Mesenteric fat pad (tissue), 1 donor: ENCODE measurements around the gene APPL1. TPM values are rescaled to one million over a fixed set of nuclear protein-coding genes. Genes with fewer than 3 reads are reported as not detected.

Experiments
- DNase-seq: peaks from one replicate; pipeline ENCODE4 v3.0.0-alpha.2; 2020; ENCODE audit warnings: low spot score
- long read RNA-seq: library from polyadenylated mRNA; unstranded; transcript quantifications from one replicate; pipeline ENCODE4 v2.0.0, GENCODE V29; 2020
- total RNA-seq: library from RNA; stranded (reverse); fragmentation: NEBNext Ultra II Directional; extraction: Animal tissue kit (Norgen Biotek cat#: 25700); gene quantifications from one replicate; pipeline ENCODE4 v1.2.1, GENCODE V29; 2021
- donor health status: DM: yes; HTN: yes; CAD: no.

Gene APPL1, protein sequence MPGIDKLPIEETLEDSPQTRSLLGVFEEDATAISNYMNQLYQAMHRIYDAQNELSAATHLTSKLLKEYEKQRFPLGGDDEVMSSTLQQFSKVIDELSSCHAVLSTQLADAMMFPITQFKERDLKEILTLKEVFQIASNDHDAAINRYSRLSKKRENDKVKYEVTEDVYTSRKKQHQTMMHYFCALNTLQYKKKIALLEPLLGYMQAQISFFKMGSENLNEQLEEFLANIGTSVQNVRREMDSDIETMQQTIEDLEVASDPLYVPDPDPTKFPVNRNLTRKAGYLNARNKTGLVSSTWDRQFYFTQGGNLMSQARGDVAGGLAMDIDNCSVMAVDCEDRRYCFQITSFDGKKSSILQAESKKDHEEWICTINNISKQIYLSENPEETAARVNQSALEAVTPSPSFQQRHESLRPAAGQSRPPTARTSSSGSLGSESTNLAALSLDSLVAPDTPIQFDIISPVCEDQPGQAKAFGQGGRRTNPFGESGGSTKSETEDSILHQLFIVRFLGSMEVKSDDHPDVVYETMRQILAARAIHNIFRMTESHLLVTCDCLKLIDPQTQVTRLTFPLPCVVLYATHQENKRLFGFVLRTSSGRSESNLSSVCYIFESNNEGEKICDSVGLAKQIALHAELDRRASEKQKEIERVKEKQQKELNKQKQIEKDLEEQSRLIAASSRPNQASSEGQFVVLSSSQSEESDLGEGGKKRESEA
- total RNA-seq, result 40.9 TPM
- long read RNA-seq, full-length matches to known transcripts, result 27 of 56 reads
- long read RNA-seq, partial matches to known transcripts, result 21 of 56 reads
- long read RNA-seq, other reads (novel, unspliced or antisense), result 8 of 56 reads

DNA sequence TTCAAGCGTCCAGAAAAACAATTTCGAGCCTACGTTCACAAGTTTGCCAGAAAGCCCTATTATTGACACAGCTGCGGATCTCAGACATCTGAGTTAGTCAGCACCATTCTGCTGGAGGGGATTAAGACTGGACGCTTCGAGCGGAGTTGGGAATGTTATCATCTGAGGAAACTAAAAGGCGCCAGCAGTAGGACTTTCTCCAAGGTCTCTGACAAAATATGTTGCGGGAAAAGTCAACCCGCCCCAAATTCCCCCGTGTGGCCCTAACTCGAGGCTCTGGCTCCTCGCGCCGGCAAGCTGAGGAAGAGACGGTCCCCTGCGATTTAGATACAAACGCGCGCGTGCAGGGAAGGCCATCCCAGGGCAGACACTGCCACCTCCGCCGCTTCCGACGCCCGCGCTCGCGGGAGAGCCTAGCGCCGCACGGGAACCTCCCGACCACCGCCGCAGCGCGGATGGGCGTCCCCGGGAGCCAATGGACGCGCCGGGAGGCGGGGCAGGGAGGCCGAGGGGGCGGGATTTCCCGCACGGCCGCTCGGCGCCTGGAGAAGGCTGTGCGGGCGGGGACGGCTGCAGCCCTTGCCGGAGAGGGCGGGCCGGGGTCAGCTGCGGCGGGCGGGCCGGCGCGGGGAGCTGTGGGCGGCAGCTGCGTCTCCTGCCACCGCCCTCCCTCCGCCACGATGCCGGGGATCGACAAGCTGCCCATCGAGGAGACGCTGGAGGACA lies at the start of gene APPL1:
Gene APPL1 (plus strand): TSS at position 526 of the 726 bp plus-strand sequence. CDS start 155 bp downstream, at position 681.
- peak; percentile 97 for DNase-seq

DNA sequence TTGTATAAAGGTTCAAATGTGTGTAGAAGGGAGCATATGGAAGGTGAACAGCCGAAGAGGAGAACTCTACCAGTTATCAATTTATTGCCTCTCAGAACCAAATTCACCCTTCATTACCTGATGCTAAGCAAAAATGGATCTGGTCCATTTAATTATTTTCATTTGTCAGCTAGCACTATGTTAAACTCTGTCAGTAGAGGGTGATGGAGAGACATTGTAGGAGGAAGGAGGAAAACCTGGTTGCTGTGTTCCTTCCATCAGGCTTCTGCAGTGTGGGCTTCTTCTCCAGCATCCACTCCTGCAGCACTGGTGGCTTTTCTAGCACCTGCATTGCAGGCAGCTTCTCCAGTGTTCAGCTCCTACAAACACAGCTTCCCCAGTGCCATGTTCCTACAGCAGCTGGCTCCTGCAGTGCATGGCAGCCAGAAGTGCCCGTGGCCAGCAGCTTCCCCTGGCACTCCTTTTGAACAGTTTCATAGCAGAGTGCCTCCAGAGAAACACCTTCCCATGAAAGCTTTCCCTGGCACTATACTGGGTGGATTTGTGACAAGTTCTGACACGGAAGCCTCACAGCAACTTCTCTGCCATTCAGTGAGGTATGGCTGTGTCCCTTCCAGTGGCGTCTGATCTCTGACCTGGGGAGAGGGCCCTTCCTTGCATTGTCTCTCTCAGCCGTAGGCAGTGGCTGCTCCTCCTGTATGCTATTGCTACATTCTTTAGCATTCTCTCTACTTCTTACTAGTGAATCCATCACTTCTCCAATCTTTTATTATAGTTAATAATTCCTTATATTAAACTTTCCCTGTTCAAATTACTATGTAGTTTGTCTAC lies 47.7 kb upstream of the APPL1 start:
- DNase-seq, result no peak

DNA sequence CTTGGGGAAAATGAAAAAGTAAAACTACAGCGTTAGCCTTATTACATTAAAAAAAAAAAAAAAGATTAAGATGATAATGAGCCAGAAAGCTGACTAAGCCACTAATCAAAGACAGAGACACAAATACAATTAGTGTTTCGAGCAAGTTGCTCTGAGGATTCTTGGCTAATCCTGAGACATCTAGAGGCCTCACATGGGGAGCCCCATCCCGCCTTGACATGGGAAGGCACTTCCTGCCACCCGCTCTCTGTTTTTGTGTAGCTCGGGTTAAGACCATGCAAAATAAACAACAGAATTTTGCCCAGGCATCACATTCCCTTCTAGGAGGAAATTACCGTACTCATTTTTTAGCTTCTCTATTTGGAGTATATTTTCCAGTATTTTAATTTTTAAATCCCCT lies 43.0 kb upstream of the APPL1 start:
- no peak for DNase-seq

DNA sequence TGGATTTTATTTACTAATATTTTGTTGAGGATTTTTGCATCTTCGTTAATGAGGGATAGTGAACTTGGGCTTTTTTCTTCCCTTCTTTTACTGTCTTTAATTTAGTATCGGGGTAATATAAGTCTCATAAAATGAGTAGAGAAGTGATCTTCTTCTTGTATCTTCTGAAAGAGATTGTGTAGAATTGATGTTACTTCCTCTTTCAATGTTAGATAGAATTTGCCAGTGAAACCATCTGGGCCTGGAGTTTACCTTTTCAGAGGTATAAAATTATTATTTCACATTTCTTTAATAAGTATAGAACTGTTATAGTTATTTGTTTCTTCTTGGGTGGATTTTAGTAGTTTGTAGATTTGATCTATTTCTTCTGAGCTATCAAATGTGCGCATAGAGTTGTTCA lies 35.5 kb upstream of the APPL1 start:
- no peak for DNase-seq

DNA sequence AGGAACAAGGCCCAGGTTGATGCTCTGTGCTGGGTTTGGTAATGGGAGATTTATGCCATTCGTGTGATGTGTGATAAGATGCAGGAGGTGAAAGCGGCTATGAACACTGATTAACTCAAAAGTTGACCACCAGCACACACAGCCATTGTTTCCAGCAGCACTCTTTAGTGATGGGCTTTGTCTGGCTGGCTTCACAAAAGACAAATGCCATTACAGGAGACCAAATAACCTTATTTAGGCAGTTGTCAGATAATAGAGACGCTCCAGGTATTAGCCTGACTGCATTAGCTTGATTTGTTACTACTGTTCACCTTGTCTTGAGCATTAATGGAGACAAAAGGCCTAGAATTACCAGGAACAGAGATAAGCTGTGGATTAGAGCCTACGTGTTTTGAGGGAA lies 32.9 kb upstream of the APPL1 start:
- no peak for DNase-seq

DNA sequence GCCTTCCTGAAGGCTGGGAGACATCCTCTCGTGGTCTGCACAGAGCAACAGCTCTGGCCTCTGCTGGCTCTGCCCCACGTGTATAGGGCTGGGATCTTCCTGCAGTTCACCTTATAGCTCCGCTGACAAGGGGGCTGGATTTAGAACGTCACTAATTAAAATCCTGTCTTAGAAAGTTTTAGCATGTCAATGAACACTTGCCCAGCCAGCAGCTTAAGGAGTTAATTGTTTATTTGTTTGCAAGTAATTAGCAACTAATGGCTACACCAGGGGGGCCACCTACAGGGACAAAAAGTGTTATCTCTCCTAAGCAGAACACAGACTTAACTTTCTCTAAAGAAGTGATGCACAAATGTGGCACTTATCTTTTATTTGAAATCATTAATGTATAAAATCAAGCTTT lies 27.6 kb upstream of the APPL1 start, which contains the start of gene HESX1:
Gene HESX1 (minus strand): TSS at position 84 of the 403 bp plus-strand sequence. CDS start 60 bp downstream, at position 24.
- no peak for DNase-seq

DNA sequence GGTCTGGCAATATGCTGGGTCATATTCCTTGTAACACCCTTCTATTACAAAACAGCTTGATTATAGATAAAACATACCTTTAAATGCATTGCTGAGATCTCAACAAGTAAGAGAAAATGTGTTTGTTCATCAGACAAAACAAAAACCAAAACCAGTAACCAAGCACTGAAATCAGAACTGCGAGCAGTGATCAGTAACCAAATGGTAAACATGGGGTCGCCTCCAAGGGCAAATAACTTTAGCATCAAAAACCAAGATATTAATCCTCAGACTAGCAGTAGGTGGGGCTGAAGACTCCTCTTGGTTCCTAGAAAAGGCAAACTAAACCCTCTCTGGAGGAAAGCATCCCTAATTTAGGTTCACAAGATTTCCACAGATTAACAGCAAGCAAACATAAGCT lies 21.1 kb upstream of the APPL1 start:
- no peak for DNase-seq

DNA sequence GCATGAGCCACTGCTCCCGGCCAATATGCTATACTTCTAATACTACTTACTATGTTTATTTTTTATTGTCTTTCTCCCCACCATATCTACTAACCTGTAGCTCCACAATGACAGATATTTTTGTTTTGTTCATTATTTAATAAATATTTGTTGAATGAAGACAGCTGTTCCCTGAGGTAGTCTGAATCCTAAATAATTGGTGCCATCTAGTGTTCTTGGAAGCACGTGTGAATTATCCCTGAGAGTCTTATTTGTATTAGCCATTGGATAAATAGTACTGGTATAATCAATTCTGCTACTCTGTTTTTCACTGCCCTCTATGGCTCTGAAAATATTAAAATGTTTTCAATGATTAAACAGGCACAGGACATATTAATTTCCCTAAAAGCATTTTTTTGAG lies 5.6 kb upstream of the APPL1 start:
- no peak for DNase-seq

DNA sequence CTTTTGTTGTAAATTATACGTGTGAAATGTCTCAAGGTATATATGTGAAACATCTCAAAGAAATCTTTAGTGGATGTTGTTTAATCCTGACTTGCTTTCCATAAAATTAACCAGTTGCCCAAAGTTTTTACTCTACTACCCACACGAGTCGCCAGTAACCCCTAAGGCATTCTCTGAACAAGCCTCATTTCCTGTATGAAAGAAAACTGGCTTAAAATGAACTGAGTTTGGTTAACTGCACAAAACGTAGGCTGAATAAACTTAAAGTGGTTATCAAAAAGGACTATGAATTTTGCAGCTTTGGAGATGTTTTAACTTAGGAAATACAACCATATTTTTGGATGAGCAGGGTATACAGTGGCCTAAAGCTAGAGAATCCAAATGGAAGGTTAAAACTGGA lies 2.7 kb upstream of the APPL1 start:
- no peak for DNase-seq

DNA sequence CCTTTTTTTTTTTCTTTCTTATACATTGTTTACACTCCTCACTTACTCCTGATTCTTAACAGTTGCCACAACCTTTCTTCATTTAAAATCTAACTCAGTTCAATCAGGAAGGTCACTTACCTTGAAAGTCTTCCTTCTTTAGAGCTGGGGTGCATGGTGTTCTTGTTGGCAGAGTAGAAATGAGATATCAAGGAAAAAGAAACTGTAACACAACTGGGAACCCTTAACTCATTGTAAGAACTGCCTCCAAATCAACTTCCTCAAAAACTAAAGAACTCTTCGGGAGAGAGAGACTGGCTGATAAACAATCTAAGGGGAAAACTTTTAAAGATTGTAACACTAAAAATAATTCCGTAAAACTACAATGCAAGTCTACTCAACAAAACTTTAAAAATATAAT lies 1.4 kb upstream of the APPL1 start:
- no peak for DNase-seq

DNA sequence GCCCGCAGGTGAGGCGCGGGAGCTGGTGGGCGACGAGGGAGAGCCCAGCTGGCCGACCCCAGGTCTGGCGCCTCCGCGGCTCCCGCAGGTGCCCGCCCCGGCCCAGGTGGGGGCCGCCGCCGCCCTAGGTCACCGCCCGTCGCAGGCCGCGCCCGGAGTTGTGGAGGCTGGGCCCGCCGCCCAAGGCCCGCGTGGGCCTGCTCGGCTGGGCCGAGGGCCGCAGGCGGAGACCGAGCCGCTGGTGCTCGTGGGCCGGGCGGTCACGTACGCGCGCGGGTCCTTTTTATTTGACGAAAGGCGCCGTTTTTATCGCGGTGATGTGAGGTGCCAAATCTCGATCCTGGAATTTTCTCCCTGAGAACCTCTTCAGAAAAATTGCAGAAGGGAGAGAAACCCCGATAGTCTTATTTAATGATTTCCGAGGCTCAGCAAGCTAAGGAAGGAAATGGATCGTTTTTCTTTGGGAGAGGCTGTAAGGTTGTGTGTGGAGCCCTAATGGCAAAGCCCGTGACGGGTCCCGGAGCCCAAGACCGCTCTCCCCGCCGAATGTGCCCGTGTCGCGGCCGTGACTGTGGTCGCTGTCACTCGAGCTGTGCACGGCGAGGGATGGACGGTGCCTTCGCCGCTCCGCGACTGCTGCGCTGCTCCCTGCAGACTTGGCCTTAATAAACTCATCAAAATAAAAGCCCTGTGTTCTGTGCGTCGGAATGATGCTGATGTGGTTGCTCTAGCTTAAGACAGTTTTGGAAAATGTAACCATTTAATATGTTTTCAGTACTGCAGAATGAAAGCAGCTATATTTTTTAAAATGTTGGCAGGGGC lies 612 bp downstream of the APPL1 start:
- DNase-seq, result no peak

DNA sequence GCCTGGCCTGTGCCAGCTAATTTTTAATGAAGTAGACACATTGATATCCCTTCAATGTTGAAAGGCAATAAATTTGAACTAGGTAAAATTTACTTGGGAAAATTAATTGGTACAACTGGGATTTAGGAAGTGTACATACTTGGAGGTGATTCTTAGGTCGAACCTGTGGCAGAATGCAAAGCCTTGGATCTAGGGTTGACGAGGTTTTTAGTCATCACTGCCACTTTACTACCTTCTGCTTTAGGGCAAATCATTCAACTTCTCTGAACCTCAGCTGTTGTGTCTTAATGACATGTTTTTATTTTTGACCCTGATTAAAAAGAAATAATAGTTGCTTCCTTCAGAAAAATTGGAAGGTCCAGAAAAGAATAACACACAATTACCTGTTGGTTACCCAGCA lies 2.5 kb downstream of the APPL1 start:
- DNase-seq, result no peak

DNA sequence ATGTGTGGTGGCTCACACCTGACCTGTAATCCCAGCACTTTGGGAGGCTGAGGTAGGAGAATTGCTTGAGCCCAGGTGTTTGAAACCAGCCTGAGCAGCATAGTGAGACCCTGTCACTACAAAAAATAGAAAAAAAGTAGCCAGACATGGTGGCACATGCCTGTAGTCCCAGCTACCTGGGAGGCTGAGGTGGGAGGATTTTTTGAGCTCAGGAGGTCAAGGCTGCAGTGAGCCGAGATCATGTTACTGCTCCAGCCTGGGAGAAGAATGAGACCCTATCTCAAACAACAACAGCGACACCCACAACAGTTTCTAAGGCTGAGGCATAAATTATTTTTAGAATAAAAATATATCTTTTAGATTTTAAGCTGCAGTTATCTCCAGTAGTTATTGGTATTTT lies 6.3 kb downstream of the APPL1 start:
- DNase-seq, result no peak

DNA sequence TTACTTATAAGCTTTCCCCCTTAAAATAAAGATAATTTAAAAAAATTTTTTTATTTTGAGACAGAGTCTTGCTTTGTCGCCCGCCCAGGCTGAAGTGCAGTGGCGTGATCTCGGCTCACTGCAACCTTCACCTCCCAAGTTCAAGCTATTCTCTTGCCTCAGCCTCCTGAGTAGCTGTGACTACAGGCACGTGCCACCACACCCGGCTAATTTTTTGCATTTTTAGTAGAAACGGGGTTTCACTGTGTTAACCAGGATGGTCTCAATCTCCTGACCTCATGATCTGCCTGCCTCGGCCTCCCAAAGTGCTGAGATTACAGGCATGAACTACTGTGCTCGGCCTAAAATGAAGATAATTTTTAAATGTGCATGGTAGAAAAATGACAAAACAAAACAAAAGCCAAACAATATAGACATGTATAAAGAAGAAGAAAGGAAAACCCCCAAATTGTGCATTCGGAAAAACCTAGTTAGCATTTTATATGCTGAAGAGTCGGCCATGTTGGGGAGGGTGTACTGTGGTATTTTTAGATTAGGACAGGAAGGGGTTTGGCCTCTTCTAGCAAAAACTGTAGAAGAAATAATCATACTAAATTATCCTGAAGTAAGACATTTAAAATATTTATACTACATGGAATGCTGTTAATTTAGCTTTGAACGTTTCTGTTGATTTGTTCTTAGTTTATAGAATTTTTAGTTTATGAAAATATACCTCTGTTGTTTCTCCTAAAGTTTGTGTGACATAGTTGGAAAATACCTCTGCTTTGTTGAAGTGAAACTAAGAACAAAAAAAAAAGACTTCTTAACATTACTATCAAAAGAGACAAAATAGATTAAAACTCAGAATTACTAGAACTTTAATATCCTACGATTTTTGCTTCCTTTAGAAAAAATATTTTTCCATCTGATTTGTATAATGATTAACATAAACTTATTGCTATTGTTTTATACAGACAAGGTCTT lies 7.4 kb downstream of the APPL1 start:
- no peak for DNase-seq

DNA sequence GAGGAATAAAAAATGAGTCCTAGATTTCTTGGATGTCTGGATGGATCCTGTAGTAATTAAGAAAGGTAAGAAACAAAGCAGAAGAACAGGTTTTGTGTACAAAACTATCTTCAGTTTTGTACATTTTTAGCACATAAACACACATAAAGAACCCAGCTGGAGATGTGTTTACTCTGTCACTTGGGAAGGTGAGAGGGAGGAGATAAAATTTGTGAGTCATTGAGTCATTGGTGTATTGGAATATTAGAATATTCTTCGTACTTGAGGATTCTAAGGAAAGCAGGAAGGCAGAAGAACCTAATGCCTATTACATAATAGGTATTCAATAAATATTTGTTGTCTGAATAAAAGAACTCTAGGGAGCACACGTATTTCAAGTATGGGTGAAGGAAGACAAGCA lies 17.4 kb downstream of the APPL1 start:
- no peak for DNase-seq

DNA sequence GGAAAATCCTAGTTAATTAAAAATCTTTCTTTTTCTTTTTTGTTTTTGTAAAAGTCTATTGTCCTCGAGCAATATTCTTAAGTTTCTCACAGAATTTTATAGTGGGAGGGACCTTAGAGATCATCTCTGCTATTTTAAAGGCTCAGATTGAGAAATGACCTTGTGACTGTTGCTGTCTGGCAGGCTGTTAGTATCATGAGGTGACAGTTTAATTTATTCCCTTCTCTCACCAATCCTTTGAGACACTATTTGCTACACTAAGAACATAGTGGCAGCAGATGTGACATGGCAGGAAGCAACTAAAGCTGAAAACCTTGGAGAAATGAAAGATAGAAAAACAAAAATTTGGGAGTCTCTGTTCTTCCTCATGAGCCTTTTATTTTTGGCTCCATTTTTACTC lies 24.9 kb downstream of the APPL1 start:
- DNase-seq, result no peak

DNA sequence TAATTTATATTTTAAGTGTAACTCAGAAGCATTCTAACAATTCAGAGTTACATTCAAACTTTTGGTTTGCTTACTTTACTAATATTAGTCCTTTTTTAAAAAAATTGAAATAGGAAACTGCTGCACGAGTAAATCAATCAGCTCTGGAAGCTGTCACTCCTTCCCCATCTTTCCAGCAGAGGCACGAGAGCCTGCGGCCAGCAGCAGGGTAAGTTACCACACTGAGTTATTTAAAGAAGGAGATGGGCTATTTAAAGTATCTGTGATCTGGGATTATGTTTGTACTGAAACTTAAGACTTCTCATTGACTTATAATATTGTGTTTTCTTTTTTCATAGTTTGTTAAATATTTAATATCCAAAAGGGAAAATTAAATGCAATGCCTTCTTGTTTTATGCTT lies 29.3 kb downstream of the APPL1 start:
- no peak for DNase-seq

DNA sequence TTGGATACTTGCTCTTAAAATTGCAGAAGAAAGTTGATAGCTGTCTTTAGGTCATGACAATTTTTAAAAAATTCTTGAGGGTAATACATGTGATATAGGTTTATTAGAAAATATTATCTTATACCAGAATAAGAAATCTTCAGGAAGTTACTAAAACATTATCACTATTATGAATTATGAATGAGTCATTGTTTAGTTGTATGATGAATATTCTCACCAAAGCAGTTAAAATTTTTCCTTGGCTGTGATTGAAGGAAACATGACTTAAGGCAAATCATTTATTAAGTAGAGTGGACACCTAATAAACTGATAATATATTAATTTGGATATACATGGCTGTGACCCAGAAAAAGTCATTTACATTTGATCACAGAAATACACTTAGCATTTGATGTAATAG lies 30.1 kb downstream of the APPL1 start:
- DNase-seq, result no peak

DNA sequence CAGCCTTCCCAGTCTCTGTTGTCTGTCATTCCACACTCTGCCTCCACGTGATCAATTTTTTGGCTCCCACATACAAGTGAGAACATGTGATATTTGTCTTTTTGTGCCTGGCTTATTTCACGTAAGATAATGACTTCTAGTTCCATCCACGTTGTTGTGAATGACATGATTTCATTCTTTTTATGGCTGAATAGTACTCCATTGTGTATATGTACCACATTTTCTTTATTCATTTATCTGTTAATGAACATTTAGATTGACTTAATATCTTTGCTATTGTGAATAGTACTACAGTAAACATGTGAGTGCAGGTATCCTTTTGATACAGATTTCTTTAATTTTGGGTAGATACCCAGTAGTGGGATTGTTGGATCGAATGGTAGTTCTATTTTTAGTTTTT lies 33.6 kb downstream of the APPL1 start:
- no peak for DNase-seq
